GM10847 (cell line): Measurements from ENCODE around the gene PRCC.

Source experiments
- POLR2A ChIP-seq: IDR thresholded peaks from 2 replicates; pipeline ENCODE4 v1.6.1; 2011; ENCODE audit not compliant: insufficient read length; ENCODE audit errors: extremely low read depth

The PRCC gene

GRCh38 chr1:156847591-156848460, 80.5 kb downstream of the PRCC start:
- no peak for TF ChIP-seq POLR2A

- no peak for TF ChIP-seq POLR2A
Measured at GRCh38 chr1:156848461-156849150, 81.3 kb downstream of the PRCC start.

- no peak for TF ChIP-seq POLR2A
Measured at GRCh38 chr1:156849151-156849496, 81.8 kb downstream of the PRCC start.
